H9 (cell line): Measurements from ENCODE around the gene MRPS18A. TPM values are rescaled to one million over a fixed set of nuclear protein-coding genes. Genes with fewer than 3 reads are reported as not detected.
A peak's percentile ranks its signal among the peaks of the same experiment; 100 is the strongest.

Experiments used
- DNase-seq: peaks from one replicate; pipeline ENCODE4 v3.0.0-alpha.2; 2017
- H2AFZ ChIP-seq: one replicate; pipeline ENCODE4 v1.6.1; 2013; ENCODE audit warnings: mild to moderate bottlenecking, low read length, control low read depth, moderate library complexity
- H2AK5ac ChIP-seq: 2 replicates; pipeline ENCODE4 v1.6.1; 2013; ENCODE audit warnings: low read length, control low read depth, mixed read lengths; ENCODE audit not compliant: insufficient read length
- H2BK120ac ChIP-seq: one replicate; pipeline ENCODE4 v1.6.1; 2013; ENCODE audit warnings: low read depth, mild to moderate bottlenecking, low read length, control low read depth, inconsistent platforms; ENCODE audit not compliant: poor library complexity, severe bottlenecking
- H2BK12ac ChIP-seq: 2 replicates; pipeline ENCODE4 v1.6.1; 2013; ENCODE audit warnings: low read length, control low read depth, mixed read lengths, low read depth; ENCODE audit not compliant: insufficient read length
- H2BK15ac ChIP-seq: 2 replicates; pipeline ENCODE4 v1.6.1; 2013; ENCODE audit warnings: low read depth, low read length, control low read depth
- H2BK20ac ChIP-seq: one replicate; pipeline ENCODE4 v1.6.1; 2013; ENCODE audit warnings: low read depth, mild to moderate bottlenecking, low read length, control low read depth, inconsistent platforms; ENCODE audit not compliant: poor library complexity, severe bottlenecking
- H2BK5ac ChIP-seq: 2 replicates; pipeline ENCODE4 v1.6.1; 2013; ENCODE audit warnings: low read length, control low read depth, mixed read lengths; ENCODE audit not compliant: insufficient read length
- H3K14ac ChIP-seq: 2 replicates; pipeline ENCODE4 v1.6.1; 2013; ENCODE audit warnings: low read length, control low read depth; ENCODE audit not compliant: insufficient read depth
- H3K18ac ChIP-seq: 2 replicates; pipeline ENCODE4 v1.6.1; 2013; ENCODE audit warnings: low read depth, mild to moderate bottlenecking, mixed read lengths, low read length, control low read depth; ENCODE audit not compliant: insufficient read length
- H3K23ac ChIP-seq: 2 replicates; pipeline ENCODE4 v1.6.1; 2013; ENCODE audit warnings: low read length, control low read depth, mixed read lengths, low read depth; ENCODE audit not compliant: insufficient read length
- H3K23me2 ChIP-seq: 2 replicates; pipeline ENCODE4 v1.6.1; 2013; ENCODE audit warnings: low read depth, mild to moderate bottlenecking, mixed read lengths, low read length, control low read depth; ENCODE audit not compliant: insufficient read length, poor library complexity, severe bottlenecking
- H3K27ac ChIP-seq: 2 replicates; pipeline ENCODE4 v1.5.1; 2013; ENCODE audit warnings: low read length, control low read depth, mixed read lengths, low read depth; ENCODE audit not compliant: insufficient read length
- H3K27me3 ChIP-seq: 2 replicates; pipeline ENCODE4 v1.6.1; 2013; ENCODE audit warnings: low read length, control low read depth, inconsistent platforms; ENCODE audit not compliant: insufficient read depth
- H3K4ac ChIP-seq: 2 replicates; pipeline ENCODE4 v1.6.1; 2013; ENCODE audit warnings: low read depth, mild to moderate bottlenecking, control low read depth, inconsistent platforms, low read length, moderate library complexity
- H3K4me1 ChIP-seq: 2 replicates; pipeline ENCODE4 v1.6.1; 2013; ENCODE audit warnings: low read length, control low read depth, inconsistent platforms; ENCODE audit not compliant: insufficient read depth
- H3K4me2 ChIP-seq: 2 replicates; pipeline ENCODE4 v1.6.1; 2013; ENCODE audit warnings: low read length, control low read depth, mixed read lengths; ENCODE audit not compliant: insufficient read length, insufficient read depth
- H3K56ac ChIP-seq: 2 replicates; pipeline ENCODE4 v1.6.1; 2013; ENCODE audit warnings: low read depth, mild to moderate bottlenecking, mixed read lengths, low read length, control low read depth; ENCODE audit not compliant: insufficient read length
- H3K79me1 ChIP-seq: 2 replicates; pipeline ENCODE4 v1.6.1; 2013; ENCODE audit warnings: low read depth, mild to moderate bottlenecking, moderate library complexity, low read length, control low read depth, inconsistent platforms; ENCODE audit not compliant: insufficient read depth, poor library complexity, severe bottlenecking
- H3K79me2 ChIP-seq: 2 replicates; pipeline ENCODE4 v1.6.1; 2013; ENCODE audit warnings: low read length, control low read depth, inconsistent platforms; ENCODE audit not compliant: insufficient read depth
- H3K9ac ChIP-seq: 2 replicates; pipeline ENCODE4 v1.6.1; 2013; ENCODE audit warnings: low read length, control low read depth, mixed read lengths; ENCODE audit not compliant: insufficient read length; ENCODE audit errors: extremely low read depth
- H3K9me3 ChIP-seq: one replicate; pipeline ENCODE4 v1.6.1; 2013; ENCODE audit warnings: low read depth, low read length, inconsistent platforms; ENCODE audit not compliant: control insufficient read depth
- H3T11ph ChIP-seq: one replicate; pipeline ENCODE4 v1.6.1; 2013; ENCODE audit warnings: mild to moderate bottlenecking, low read length, control low read depth, inconsistent platforms
- H4K20me1 ChIP-seq: one replicate; pipeline ENCODE4 v1.6.1; 2013; ENCODE audit not compliant: control insufficient read depth, insufficient read length, insufficient read depth
- H4K5ac ChIP-seq: 2 replicates; pipeline ENCODE4 v1.6.1; 2013; ENCODE audit warnings: low read depth, mild to moderate bottlenecking, mixed read lengths, low read length, control low read depth; ENCODE audit not compliant: insufficient read length
- H4K8ac ChIP-seq: replicated peaks from 2 replicates; pipeline ENCODE4 v1.6.1; 2013; ENCODE audit warnings: low read length, control low read depth, mixed read lengths, low read depth; ENCODE audit not compliant: insufficient read length
- H4K91ac ChIP-seq: 2 replicates; pipeline ENCODE4 v1.6.1; 2013; ENCODE audit warnings: low read depth, mild to moderate bottlenecking, moderate library complexity, mixed read lengths, low read length, control low read depth; ENCODE audit not compliant: insufficient read length
- H3K27ac Mint-ChIP-seq, 3 experiments: 2 replicates in 2 of 3; 3 replicates in 1 of 3; pipeline ENCODE4 v1.8.0; 2020 to 2021; ENCODE audit warnings: mixed read lengths in 3 of 3, mild to moderate bottlenecking in 1 of 3, moderate library complexity in 1 of 3
- H3K27me3 Mint-ChIP-seq: 2 replicates; pipeline ENCODE4 v1.8.0; 2021; ENCODE audit warnings: low read depth, mild to moderate bottlenecking, moderate library complexity, mixed read lengths
- H3K36me3 Mint-ChIP-seq, 3 experiments: 2 replicates in 2 of 3; 3 replicates in 1 of 3; pipeline ENCODE4 v1.8.0; 2020 to 2021; ENCODE audit warnings: low read depth in 3 of 3, mixed read lengths in 3 of 3; ENCODE audit not compliant: insufficient read depth in 1 of 3
- H3K4me1 Mint-ChIP-seq, 2 experiments: 2 replicates each; pipeline ENCODE4 v1.8.0; 2020; ENCODE audit warnings: mixed read lengths in 2 of 2
- H3K4me3 Mint-ChIP-seq, 2 experiments: 2 replicates in 1 of 2; 3 replicates in 1 of 2; pipeline ENCODE4 v1.8.0; 2020 to 2021; ENCODE audit warnings: mild to moderate bottlenecking in 2 of 2, mixed read lengths in 2 of 2, moderate library complexity in 1 of 2
- H3K9me3 Mint-ChIP-seq, 2 experiments: 2 replicates in 1 of 2; 3 replicates in 1 of 2; pipeline ENCODE4 v1.8.0; 2020; ENCODE audit warnings: mild to moderate bottlenecking in 2 of 2, mixed read lengths in 2 of 2, moderate library complexity in 1 of 2
- CTCF ChIP-seq: fragments of 200-600 bp; sonication (generic); conservative IDR thresholded peaks from 3 replicates; pipeline ENCODE4 v1.8.0; 2021; ENCODE audit warnings: antibody characterized with exemption, mild to moderate bottlenecking
- WGBS: extraction: QIAGEN DNeasy Blood & Tissue Kit; methylation state at CpG from one replicate; pipeline ENCODE4 v1.1.7; 2013; ENCODE audit warnings: missing lambda C conversion rate, low lambda C conversion rate, mixed read lengths; ENCODE audit not compliant: insufficient read length; ENCODE audit errors: extremely low coverage; 5-methylcytosine and 5-hydroxymethylcytosine counted together
- total RNA-seq: library from RNA; stranded (reverse); gene quantifications from 2 replicates; pipeline ENCODE4 v1.2.1, GENCODE V29; 2021

Gene MRPS18A
- total RNA-seq, 1 experiment from 2014 or later = 65.1 TPM

- no CpG with 5 or more reads among the region's 46 CpGs for WGBS
- peaks cover 21 to 40% (median 38%) of the 10 kb centered on the region in 3 experiments; a peak in 6 of 7 replicates for H3K36me3 Mint-ChIP-seq
- Histone ChIP-seq H3K9ac (peak within 1 kb of the TSS; percentile 86), H2AFZ (no peak within 1 kb of the TSS), H3T11ph (peak within 1 kb of the TSS; percentile 40), H3K23ac (no peak within 1 kb of the TSS), H2BK15ac (no peak within 1 kb of the TSS), H3K18ac (peak within 1 kb of the TSS; percentile 92), H2BK20ac (no peak within 1 kb of the TSS), H3K79me1 (peaks cover 6% of the 10 kb centered on the region), H3K56ac (no peak within 1 kb of the TSS), H4K8ac (peak within 1 kb of the TSS; percentile 7), H3K14ac (peak within 1 kb of the TSS; percentile 94), H3K23me2 (peaks cover 8% of the 10 kb centered on the region), H2BK12ac (peak within 1 kb of the TSS; percentile 19), H2AK5ac (no peak within 1 kb of the TSS), H2BK5ac (peak within 1 kb of the TSS; percentile 80), H3K4me1 (no peaks in the 10 kb centered on the region), H2BK120ac (peak within 1 kb of the TSS; percentile 30), H4K91ac (no peak within 1 kb of the TSS), H3K4ac (no peak within 1 kb of the TSS; the same call in 1 of the 2 replicates), H3K27ac (peak within 1 kb of the TSS; percentile 74), H4K20me1 (no peaks in the 10 kb centered on the region), H3K27me3 (no peaks in the 10 kb centered on the region), H3K79me2 (no peaks in the 10 kb centered on the region), H3K9me3 (no peaks in the 10 kb centered on the region), H3K4me2 (peak within 1 kb of the TSS; percentile 98), H4K5ac (peak within 1 kb of the TSS; percentile 74)
- peak within 1 kb of the TSS; percentile 98 to 100 (median 100) for H3K27ac Mint-ChIP-seq
- H3K4me3 Mint-ChIP-seq = peak within 1 kb of the TSS; percentile 96 to 99
- H3K4me1 Mint-ChIP-seq = peaks cover 18 to 19% of the 10 kb centered on the region in 2 experiments
- DNase-seq = peak; percentile 99
- no peaks in the 10 kb centered on the region for H3K27me3 Mint-ChIP-seq
- H3K9me3 Mint-ChIP-seq = no peaks in the 10 kb centered on the region; a peak in 1 of 5 replicates
- no peak for TF ChIP-seq CTCF
Observed at GRCh38 chr6:43629104-43629504, 58.5 kb downstream of the MRPS18A start, which contains the start of gene GTPBP2. GTPBP2 (minus strand) TSS chr6:43629264; CDS start chr6:43629162, 102 bp downstream.
